Esophagus squamous epithelium (tissue), 5 donors: ENCODE measurements around the gene APAF1. TPM values are rescaled to one million over a fixed set of nuclear protein-coding genes. Genes with fewer than 3 reads are reported as not detected.

Source experiments
- DNase-seq: peaks from one replicate; lab custom pipeline; 2025; lab: John Stamatoyannopoulos, UW
- H3K27ac ChIP-seq, 4 donors: fragments of 200-600 bp; sonication (generic); one replicate each; pipeline ENCODE4 v1.5.1; 2016 to 2019; ENCODE audit warnings: mild to moderate bottlenecking in 1 of 4
- H3K27me3 ChIP-seq, 4 donors: fragments of 200-600 bp; sonication (generic); 1 replicate in 3 of 4; 2 replicates in 1 of 4; pipeline versions ENCODE4 v1.5.1 to v1.6.0; 2017 to 2021; ENCODE audit warnings: antibody characterized with exemption in 1 of 4
- H3K36me3 ChIP-seq, 3 donors: fragments of 200-600 bp; sonication (generic); one replicate each; pipeline ENCODE4 v1.5.1; 2016 to 2019
- H3K4me1 ChIP-seq, 3 donors: fragments of 200-600 bp; sonication (generic); one replicate each; pipeline ENCODE4 v1.5.1; 2017 to 2019
- H3K4me3 ChIP-seq, 4 donors: fragments of 200-600 bp; sonication (generic); 1 replicate in 3 of 4; 2 replicates in 1 of 4; pipeline ENCODE4 v1.5.1; 2016 to 2019; ENCODE audit warnings: mild to moderate bottlenecking in 2 of 4, moderate library complexity in 1 of 4
- H3K9me3 ChIP-seq, 3 donors: fragments of 200-600 bp; sonication (generic); one replicate each; pipeline ENCODE4 v1.5.1; 2016 to 2019
- POLR2A ChIP-seq, 4 donors: fragments of 450-650 bp; IDR thresholded peaks; one replicate each; pipeline ENCODE4 v1.6.1; 2017; ENCODE audit warnings: antibody characterized with exemption in 4 of 4, mild to moderate bottlenecking in 4 of 4, moderate library complexity in 3 of 4
- WGBS, 2 donors: methylation state at CpG; one replicate each; pipeline ENCODE4 v1.1.5; 2018; 5-methylcytosine and 5-hydroxymethylcytosine counted together
- intact Hi-C: fragments of 100-400 bp; cut with DNase I; formaldehyde crosslinking; loops from one replicate; pipeline ENCODE4 v1.15.0; 2022
- small RNA-seq, 4 donors: library from RNA; depleted of rRNA; stranded (forward); fragments of <200 nt; gene quantifications; one replicate each; pipeline ENCODE3, GENCODE V24; 2016
- total RNA-seq, 4 donors: library from RNA; depleted of rRNA; stranded (reverse); fragments of >200 nt; gene quantifications; one replicate each; pipeline ENCODE4 v1.1.0, GENCODE V29; 2016
- TF ChIP-seq, protein P1 (sequence below), 6 experiments: fragments of 450-650 bp in 4 of 6; fragments of 200-600 bp in 2 of 6; sonication (generic) in 2 of 6; IDR thresholded peaks; one replicate each; pipeline ENCODE4 v1.5.1; 2016 to 2019; ENCODE audit warnings: antibody characterized with exemption in 6 of 6, mild to moderate bottlenecking in 4 of 6, moderate library complexity in 4 of 6
- donor health status: DM: yes; HTN: yes; CAD: no.

APAF1 gene
- total RNA-seq, 4 donors from 2014 or later: 4.1 to 11.1 (median 8.9) TPM

DNA sequence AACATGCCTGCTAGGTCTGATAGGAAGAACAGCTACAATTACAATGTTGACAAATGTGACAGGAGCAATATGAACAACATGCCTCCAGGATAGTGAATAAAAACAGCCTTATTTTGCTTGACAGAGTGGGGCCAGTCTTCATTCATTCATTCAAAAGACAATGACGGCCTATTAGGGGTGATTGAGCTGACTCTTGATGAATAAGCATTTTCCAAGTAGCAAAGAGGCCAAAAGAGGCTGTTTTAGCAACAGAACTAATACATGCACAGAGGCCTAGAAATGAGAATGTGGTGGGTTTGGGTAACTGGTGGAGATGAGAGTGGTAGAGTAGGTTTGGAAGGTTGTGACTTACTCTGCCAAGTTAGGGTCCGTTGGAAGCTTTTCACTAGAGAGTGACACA lies 138.3 kb downstream of the APAF1 start:
- intact Hi-C loops: no loop called here
- no peaks in the 10 kb centered on the region for H3K4me1 ChIP-seq
- no peaks in the 10 kb centered on the region for H3K36me3 ChIP-seq
- H3K4me3 ChIP-seq: no peak overlapping the region
- no peak overlapping the region for H3K27ac ChIP-seq
- no peak for DNase-seq
- no peaks in the 10 kb centered on the region for H3K27me3 ChIP-seq
- 86 to 90% methylated on average over 2 of the region's 2 CpGs for WGBS, 2 donors
- H3K9me3 ChIP-seq: no peaks in the 10 kb centered on the region
- TF ChIP-seq, protein P1, sequence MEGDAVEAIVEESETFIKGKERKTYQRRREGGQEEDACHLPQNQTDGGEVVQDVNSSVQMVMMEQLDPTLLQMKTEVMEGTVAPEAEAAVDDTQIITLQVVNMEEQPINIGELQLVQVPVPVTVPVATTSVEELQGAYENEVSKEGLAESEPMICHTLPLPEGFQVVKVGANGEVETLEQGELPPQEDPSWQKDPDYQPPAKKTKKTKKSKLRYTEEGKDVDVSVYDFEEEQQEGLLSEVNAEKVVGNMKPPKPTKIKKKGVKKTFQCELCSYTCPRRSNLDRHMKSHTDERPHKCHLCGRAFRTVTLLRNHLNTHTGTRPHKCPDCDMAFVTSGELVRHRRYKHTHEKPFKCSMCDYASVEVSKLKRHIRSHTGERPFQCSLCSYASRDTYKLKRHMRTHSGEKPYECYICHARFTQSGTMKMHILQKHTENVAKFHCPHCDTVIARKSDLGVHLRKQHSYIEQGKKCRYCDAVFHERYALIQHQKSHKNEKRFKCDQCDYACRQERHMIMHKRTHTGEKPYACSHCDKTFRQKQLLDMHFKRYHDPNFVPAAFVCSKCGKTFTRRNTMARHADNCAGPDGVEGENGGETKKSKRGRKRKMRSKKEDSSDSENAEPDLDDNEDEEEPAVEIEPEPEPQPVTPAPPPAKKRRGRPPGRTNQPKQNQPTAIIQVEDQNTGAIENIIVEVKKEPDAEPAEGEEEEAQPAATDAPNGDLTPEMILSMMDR (IDR thresholded peaks at IDR 0.05): no peak
- no peak for TF ChIP-seq POLR2A (IDR thresholded peaks at IDR 0.05)

Small RNA genes within 50 kb of the gene (small RNA-seq; reads per million reads assigned to genes)
- gene SNORA53: 5.3 to 17.4 (median 8.6) reads per million in 4 donors

Other genes with a start within 250 kb of the APAF1 start
- 10 to 100 TPM; 70.4 to 96.6 (median 77.1) TPM for gene TMPO, start 129.7 kb upstream of the APAF1 start, total RNA-seq
- 100 to 1,000 TPM; 459 to 581 (median 540) TPM for gene SLC25A3, start 51.6 kb upstream of the APAF1 start, total RNA-seq
- gene IKBIP, start 502 bp upstream of the APAF1 start, total RNA-seq: 10 to 100 TPM in 1 of 4 donors, 1 to 10 TPM in 3; 2.9 to 10.5 (median 6.3) TPM